ENCODE data around the gene CRAMP1.

DNA sequence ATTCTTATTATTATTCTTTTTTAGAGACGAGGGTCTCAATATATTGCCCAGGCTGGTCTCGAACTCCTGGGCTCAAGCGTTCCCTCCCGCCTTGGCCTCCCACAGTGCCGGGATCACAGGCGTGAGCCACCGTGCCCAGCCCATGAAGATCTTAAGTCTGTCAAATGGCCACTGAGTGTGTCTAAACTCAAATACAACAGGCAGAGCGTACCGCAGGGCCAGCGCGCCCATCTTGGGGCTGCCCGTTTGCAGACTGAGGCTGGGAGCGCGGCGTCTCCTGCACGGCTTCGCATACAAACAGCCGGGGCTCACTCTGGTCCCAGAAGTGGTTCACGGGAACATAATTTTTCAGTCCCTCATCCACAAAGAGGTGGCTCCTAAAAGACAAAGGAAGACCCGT is 48.4 kb upstream of the CRAMP1 start:
- TF ChIP-seq POLR2AphosphoS5 (IDR thresholded peaks at IDR 0.05) = no peak
- TF ChIP-seq, protein P1, sequence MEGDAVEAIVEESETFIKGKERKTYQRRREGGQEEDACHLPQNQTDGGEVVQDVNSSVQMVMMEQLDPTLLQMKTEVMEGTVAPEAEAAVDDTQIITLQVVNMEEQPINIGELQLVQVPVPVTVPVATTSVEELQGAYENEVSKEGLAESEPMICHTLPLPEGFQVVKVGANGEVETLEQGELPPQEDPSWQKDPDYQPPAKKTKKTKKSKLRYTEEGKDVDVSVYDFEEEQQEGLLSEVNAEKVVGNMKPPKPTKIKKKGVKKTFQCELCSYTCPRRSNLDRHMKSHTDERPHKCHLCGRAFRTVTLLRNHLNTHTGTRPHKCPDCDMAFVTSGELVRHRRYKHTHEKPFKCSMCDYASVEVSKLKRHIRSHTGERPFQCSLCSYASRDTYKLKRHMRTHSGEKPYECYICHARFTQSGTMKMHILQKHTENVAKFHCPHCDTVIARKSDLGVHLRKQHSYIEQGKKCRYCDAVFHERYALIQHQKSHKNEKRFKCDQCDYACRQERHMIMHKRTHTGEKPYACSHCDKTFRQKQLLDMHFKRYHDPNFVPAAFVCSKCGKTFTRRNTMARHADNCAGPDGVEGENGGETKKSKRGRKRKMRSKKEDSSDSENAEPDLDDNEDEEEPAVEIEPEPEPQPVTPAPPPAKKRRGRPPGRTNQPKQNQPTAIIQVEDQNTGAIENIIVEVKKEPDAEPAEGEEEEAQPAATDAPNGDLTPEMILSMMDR (IDR thresholded peaks at IDR 0.05) = no peak
